AG04450 (cell line): ENCODE measurements around the gene GET3. TPM values are rescaled to one million over a fixed set of nuclear protein-coding genes. Genes with fewer than 3 reads are reported as not detected.
"Not testable (repeated sequence)": the region's sequence is repeated elsewhere in the genome, so short reads cannot be mapped to it uniquely, and the experiment has no call there.

Experiments
- CTCF ChIA-PET: fragments of 300-600, 350-600 bp; formaldehyde crosslinking; extraction: SDS; loops from one replicate; lab custom pipeline; 2022; ENCODE audit warnings: antibody characterized with exemption, inconsistent platforms; lab: Charles Lee
- POLR2A ChIA-PET: fragments of 350-600 bp; formaldehyde crosslinking; extraction: SDS; loops from one replicate; lab custom pipeline; 2021; ENCODE audit warnings: antibody characterized with exemption, inconsistent platforms; lab: Yijun Ruan, JAX
- DNase-seq: peaks from one replicate; pipeline ENCODE4 v3.0.0-alpha.2; 2011; ENCODE audit warnings: low read depth, low spot score
- H3K27ac ChIP-seq: one replicate; pipeline ENCODE4 v1.5.1; 2012; ENCODE audit warnings: low read depth, low read length, control low read depth
- H3K27me3 ChIP-seq: one replicate; pipeline ENCODE4 v1.6.0; 2012; ENCODE audit warnings: low read length; ENCODE audit not compliant: control insufficient read depth, insufficient read depth
- H3K4me3 ChIP-seq: 2 replicates; pipeline ENCODE4 v1.5.1; 2011; ENCODE audit warnings: mild to moderate bottlenecking, low read depth, low read length, control low read depth
- H3K9me3 ChIP-seq: 2 replicates; pipeline ENCODE4 v1.5.1; 2012; ENCODE audit warnings: low read length; ENCODE audit not compliant: control insufficient read depth, insufficient read depth
- CTCF ChIP-seq: IDR thresholded peaks from 2 replicates; pipeline ENCODE4 v1.5.1; 2011; ENCODE audit warnings: low read depth, low read length, control low read depth, inconsistent platforms
- polyA plus RNA-seq: library from polyadenylated mRNA; depleted of rRNA; stranded (reverse); fragments of >200 nt; gene quantifications from 2 replicates; pipeline ENCODE4 v1.2.3, GENCODE V29; 2011

Gene GET3
- polyA plus RNA-seq, 1 experiment, result 114 TPM

DNA sequence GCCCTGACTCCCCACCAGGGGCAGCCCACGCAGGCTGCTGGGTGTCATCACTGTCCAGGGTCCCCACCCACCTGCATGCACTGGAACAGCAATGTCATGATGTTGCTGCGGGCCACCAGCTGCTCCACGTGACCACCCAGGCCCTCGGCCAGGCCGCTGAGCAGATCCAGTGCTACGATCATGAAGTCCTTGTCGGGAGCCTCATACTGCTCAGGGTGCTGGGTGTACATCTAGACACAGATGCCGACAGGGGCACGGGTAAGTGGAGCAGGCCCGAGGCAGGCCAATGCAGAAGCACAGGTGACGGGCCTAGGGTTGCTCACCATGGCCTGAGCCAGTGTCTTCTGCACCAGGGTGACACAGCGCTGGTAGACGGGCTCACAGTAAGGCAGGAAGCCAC is 32.1 kb upstream of the GET3 start:
- ChIA-PET CTCF (no interaction called here), POLR2A (no interaction called here)
- no peak for TF ChIP-seq CTCF
- no peaks in the 10 kb centered on the region for H3K27me3 ChIP-seq
- no peak overlapping the region for H3K27ac ChIP-seq
- H3K9me3 ChIP-seq, result no peaks in the 10 kb centered on the region; the same call in 1 of the 2 replicates
- DNase-seq, result no peak
- no peak overlapping the region for H3K4me3 ChIP-seq

DNA sequence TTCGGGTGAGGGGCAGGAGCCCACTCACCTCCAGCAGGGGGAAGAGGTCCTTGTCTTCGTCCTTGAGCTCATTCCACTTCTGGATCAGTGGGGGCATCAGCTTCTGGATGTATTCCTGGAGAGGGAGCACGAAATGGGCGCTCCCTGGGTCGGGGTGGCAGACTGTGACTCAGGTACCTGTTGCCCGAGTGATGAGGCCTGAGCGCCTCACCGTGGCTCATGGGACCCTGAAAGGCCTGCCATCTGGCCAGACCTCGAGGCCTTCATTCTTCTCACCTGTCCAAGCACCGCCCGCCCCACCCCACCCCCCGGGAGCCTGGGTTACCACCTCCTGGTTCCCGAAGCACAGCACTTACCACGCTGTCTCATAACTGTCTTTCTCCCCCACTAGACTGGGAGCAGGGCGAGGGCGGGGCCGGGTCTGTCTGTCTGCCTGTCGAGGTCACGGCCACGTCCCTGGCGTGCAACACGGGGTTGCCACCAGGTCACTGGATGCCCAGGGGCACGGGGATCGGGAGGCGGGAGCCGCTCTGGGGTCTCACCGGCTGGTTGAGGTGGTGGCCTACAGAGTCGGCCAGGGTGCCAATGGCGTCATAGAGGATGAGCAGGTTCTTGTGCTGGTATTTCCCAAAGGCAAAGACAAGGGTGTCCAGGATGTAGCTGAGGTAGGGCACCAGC is 31.5 kb upstream of the GET3 start:
- TF ChIP-seq CTCF, result no peak
- DNase-seq, result no peak
- Histone ChIP-seq H3K4me3 (no peak overlapping the region), H3K9me3 (no peaks in the 10 kb centered on the region; the same call in 1 of the 2 replicates), H3K27me3 (no peaks in the 10 kb centered on the region), H3K27ac (no peak overlapping the region)
- ChIA-PET POLR2A (no interaction called here), CTCF (interaction anchor here (1.1 kb wide), 1 partner anchor 52 kb away, joined by 3 read pairs; no protein-coding TSS in a partner anchor)

DNA sequence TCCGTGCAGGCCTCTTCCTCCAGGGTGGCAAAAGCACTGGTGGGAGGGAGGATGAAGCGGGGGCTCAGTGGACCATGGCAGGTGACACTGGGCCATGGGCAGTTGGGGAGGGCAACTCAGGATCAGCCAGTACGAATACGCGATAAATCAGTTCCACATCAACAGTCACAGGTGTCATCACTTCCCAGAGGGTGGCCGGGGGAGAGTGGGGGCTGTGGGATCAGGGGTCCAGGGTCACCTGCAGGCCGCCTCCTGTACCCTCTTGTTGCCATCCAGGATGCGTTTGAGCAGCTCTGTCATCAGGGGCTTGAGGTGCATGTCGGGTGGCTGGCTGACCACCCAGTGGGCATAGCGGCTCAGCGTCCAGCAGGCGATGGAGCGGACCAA is 31.0 kb upstream of the GET3 start:
- H3K9me3 ChIP-seq, result no peaks in the 10 kb centered on the region; the same call in 1 of the 2 replicates
- POLR2A ChIA-PET, result no interaction called here
- no peak for DNase-seq
- H3K4me3 ChIP-seq, result no peak overlapping the region
- no peak for TF ChIP-seq CTCF
- CTCF ChIA-PET, result interaction anchor here (1.1 kb wide), 2 partner anchors 51 to 60 kb away, joined by 3 to 4 read pairs; no protein-coding TSS in a partner anchor
- no peak overlapping the region for H3K27ac ChIP-seq
- no peaks in the 10 kb centered on the region for H3K27me3 ChIP-seq

- H3K27me3 ChIP-seq, result no peaks in the 10 kb centered on the region
- ChIA-PET POLR2A (interaction anchor here (0.6 kb wide), 1 partner anchor 22 kb away, joined by 4 read pairs; no protein-coding TSS in a partner anchor), CTCF (interaction anchor here (0.6 to 2.0 kb wide), 3 partner anchors 9 to 88 kb away, joined by 3 to 9 read pairs (median 3); no protein-coding TSS in a partner anchor)
- no peak for DNase-seq
- TF ChIP-seq CTCF, result no peak
- no peak overlapping the region for H3K27ac ChIP-seq
- no peaks in the 10 kb centered on the region for H3K9me3 ChIP-seq
- H3K4me3 ChIP-seq, result no peak overlapping the region
These were observed 28.7 kb upstream of the GET3 start for GRCh38 chr19:12708641-12709040.

DNA sequence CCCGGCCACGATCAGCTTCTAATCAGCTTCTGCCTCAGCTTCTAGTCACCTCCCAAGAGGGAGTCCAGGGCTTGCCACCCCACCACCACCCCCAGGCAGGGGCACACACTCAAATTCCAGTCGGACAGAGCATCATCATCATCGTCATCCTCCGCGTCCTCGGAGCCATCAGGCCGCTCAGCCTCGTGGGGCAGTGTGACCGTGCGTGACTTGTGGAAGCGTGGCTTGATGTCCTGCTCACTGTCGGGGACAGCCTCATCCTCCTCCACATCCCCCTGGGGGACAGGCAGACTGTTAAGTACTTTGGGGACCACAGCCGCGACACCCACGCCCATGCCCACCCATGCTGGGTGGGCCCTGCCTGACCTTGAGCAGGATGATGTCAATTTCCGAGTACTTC is 26.1 kb upstream of the GET3 start:
- CTCF ChIA-PET, result interaction anchor here (1.0 kb wide), 1 partner anchor 137 kb away, joined by 3 read pairs; no protein-coding TSS in a partner anchor
- H3K9me3 ChIP-seq, result no peaks in the 10 kb centered on the region
- no peak for DNase-seq
- no peak for TF ChIP-seq CTCF
- H3K27me3 ChIP-seq, result no peaks in the 10 kb centered on the region
- no peak overlapping the region for H3K4me3 ChIP-seq
- POLR2A ChIA-PET, result no interaction called here
- H3K27ac ChIP-seq, result no peak overlapping the region

DNA sequence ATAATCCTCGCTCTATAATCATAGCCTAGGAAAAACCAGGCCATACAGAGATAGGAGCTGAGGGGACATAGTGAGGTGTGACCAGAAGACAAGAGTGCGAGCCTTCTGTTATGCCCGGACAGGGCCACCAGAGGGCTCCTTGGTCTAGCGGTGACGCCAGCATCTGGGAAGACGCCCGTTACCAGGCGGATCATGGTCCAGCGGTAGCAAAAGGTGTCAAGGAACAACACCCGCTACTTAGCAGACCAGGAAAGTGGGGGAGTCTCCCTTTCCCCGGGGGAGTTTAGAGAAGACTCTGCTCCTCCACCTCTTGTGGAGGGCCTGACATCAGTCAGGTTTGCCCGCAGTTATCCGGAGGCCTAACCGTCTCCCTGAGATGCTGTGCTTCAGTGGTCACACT is 25.2 kb upstream of the GET3 start:
- H3K4me3 ChIP-seq, H3K27me3 ChIP-seq, POLR2A ChIA-PET, H3K9me3 ChIP-seq, H3K27ac ChIP-seq, DNase-seq: not testable (repeated sequence)
- CTCF ChIA-PET, result interaction anchor here (0.7 to 1.1 kb wide), 2 partner anchors 56 to 84 kb away, joined by 3 read pairs; no protein-coding TSS in a partner anchor

DNA sequence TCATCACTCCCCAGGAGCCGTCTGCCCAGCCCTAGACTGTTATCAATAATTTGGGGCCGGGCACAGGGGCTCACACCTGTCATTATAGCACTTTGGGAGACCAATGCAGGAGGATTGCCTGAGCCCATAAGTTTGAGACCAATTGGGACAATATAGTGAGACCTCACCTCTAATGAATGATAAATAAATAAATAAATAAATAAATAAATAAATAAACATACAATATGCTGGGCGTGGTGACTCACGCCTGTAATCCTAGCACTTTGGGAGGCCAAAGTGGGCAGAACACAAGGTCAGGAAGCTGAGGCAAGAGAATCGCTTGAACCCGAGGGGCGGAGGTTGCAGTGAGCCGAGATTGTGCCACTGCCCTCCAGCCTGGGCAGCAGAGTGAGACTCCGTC is 24.0 kb upstream of the GET3 start:
- H3K4me3 ChIP-seq, H3K9me3 ChIP-seq, POLR2A ChIA-PET, H3K27me3 ChIP-seq, H3K27ac ChIP-seq, DNase-seq: not testable (repeated sequence)
- CTCF ChIA-PET, result interaction anchor here (0.9 to 1.4 kb wide), 4 partner anchors 18 to 134 kb away, joined by 3 to 6 read pairs (median 4); partner anchors contain the start of gene GET3
